ENCODE data around the gene CNTN4.
"Not testable (repeated sequence)": the region's sequence is repeated elsewhere in the genome, so short reads cannot be mapped to it uniquely, and the experiment has no call there.

Gene CNTN4

GRCh38 chr3:2931265-2931664 lies 832.6 kb downstream of the CNTN4 start:
- DNase-seq = no peak

DNA sequence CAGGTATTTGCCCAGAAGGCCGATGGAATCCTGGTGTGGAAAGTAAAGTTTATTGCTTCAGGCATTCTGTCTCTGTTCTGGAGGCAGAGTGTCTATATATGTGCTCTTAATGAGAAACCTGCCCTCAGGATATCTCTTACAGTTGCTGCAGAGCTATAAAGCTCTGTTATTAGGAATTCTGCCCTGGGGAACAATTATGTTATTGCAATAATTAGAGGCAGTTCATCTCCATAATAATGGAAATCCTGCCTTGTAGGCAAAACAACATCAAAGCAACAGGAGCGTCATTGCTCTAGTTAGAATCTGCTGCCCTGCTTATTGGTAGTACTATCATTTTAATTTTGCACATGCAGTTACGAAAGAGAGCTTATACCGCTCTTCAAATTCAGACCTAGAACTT lies 835.9 kb downstream of the CNTN4 start:
- no peak for DNase-seq

DNA sequence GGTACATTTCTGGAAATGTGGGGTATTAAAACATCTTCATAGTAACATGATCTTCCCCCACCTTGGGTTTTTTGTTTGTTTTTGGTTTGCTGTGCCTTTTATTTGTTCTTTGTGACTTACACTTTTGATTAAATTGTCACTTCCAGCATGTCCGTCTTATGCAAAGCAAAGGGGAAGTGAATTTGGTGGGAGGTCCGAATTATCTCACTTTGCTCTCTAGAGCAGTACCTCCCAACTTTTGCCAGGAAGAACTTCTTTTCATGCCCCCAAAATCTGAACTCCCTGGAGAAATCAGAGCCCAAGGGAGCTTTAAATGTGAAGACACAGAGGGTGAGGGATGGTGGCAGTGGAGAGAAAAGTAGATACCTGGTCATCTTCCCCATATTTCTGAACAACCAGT lies 838.4 kb downstream of the CNTN4 start:
- DNase-seq = no peak

DNA sequence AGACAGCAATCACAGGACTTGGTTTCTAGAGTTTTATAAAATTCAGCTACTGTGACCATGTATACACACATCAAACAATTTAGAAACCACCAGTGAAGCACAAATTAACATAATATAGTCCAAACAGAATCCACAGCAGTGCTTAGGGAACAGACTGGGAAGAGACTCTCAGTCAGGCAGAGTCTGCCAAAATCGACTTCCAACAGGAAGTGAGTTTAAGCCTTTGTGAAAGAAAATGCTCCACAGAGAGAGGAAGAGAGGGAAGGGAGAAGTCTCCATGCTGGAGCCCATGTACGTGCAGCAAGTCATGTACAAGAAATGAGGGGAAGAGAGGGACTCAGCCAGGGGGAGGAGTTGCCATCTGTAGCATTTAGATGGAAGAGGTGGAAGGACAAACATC lies 838.9 kb downstream of the CNTN4 start:
- DNase-seq = no peak

- no peak for DNase-seq
Observed at GRCh38 chr3:2938711-2939110, 840.0 kb downstream of the CNTN4 start.

- no peak for DNase-seq
Observed at GRCh38 chr3:2940062-2940461, 841.4 kb downstream of the CNTN4 start.

GRCh38 chr3:2944628-2945027 lies 846.0 kb downstream of the CNTN4 start:
- DNase-seq = no peak

DNA sequence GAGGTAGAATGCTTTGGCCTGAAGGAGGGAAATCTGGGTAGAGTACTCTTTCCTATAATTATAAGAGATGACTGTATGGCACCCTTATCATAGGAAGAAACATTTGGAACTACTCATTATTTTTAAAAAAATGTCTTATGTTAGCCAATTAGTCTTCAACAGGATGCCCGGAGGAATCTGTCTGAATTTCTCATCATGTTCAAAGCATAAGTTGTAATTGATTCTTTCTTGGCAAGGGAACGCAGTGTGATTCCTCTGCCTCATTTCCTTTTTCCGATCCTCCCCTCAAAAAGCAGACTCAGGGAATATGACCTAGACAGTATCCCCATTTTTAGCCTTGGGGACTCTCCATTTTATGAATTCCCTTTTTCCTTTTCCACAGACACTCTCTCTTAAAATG lies 846.5 kb downstream of the CNTN4 start:
- no peak for DNase-seq

- no peak for DNase-seq
Observed at GRCh38 chr3:2947536-2947935, 848.9 kb downstream of the CNTN4 start.

DNA sequence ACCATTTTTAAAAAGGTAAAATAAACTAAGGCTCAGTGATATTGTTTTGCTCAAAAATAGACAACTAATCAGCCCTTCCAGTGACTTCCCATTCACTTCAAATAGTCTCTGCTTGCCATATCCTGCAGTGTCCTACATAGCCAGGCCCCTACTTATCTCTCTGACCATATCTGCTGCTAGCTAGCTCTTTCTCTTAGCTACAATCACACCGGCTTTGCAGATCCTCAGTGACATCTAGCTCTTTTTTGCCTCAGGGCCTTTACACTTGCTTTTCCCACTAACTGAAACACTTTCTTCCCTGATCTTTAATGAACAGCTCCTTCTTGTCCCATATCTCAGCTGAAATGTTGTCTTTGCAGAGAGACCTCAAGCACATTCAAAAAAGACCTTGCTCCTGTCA lies 850.2 kb downstream of the CNTN4 start:
- no peak for DNase-seq

- DNase-seq = no peak
Observed at GRCh38 chr3:2950159-2950558, 851.5 kb downstream of the CNTN4 start.

GRCh38 chr3:2957115-2957514 lies 858.4 kb downstream of the CNTN4 start:
- DNase-seq = no peak

GRCh38 chr3:2958551-2958950 lies 859.9 kb downstream of the CNTN4 start:
- DNase-seq = no peak

DNA sequence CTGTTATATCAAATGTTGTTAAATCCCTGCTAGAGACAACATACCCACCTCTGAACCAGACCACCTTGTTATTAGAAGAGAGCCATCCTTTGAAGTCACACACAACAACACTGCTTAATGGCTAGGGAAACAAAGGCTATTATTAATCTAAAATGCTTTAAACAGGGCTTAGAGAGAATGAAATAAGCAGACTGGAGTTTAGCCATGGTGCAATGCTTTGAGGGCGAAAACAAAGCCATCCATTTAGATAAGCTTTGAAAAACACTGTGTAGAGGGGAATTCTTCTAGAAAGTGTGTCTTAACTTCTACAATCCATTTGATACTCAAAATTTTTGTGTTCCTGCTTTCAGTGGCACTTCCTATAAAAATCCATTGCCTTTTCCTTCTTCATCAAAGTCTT lies 862.9 kb downstream of the CNTN4 start:
- DNase-seq = no peak

GRCh38 chr3:2967871-2968270 lies 869.2 kb downstream of the CNTN4 start:
- no peak for DNase-seq

- DNase-seq = no peak
Observed at GRCh38 chr3:2968475-2968874, 869.8 kb downstream of the CNTN4 start.

- DNase-seq = no peak
Observed at GRCh38 chr3:2976212-2976611, 877.5 kb downstream of the CNTN4 start.

DNA sequence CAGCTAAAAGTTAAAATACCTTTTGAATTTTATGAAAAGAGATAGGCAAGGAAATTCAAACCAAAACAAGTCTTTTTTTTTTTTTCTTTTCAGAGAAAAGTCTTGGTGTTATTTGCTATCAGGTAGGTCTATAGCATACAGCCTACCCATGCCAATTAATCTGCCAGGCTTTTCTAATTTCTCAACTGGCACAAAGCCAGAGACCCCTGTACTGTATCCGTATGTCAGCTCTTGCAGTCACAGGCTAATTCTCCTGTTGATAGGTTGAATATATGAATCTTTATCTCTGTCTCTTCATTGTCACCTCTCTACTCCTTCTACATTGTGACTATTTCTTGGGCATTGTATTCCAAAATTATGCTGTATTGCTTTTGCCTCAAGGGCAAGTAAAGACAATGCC lies 878.1 kb downstream of the CNTN4 start:
- no peak for DNase-seq

DNA sequence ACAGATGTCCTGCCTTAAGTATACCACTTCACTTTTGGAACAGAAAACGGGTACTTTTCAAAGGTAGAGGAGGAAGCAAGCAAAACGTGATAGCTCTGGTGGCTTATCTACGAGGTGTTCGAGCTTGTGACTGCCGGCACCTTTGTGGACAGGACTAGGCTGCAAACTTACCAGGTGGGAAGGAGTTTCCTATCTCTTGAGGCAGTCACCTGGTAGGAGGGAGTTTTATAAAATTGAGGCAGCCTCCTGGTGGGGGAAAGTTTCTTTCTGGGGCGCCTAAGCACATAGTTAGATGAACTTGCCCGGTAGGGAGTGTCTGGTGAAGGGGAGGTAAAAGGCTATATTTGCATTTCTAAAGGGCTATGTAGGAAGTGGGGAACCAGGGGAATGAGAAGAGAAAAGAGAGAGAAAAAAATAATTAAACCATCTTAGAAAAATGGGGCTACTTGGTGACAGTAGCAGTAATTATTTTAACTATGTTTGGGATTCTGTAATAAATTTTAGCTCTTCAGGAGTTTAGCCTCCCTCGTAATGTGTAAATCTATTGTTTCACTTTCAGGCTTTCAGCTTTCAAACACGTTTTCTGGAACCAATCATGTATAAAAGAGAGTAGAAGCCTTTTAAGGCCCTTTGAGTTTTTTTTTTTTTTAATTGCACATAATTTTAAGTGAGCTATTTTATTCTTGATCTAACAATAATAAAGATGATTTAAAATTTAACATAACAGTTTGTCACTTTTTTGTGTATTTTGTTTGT lies 880.5 kb downstream of the CNTN4 start:
- DNase-seq = no peak

- DNase-seq = no peak
Observed at GRCh38 chr3:2984005-2984830, 885.6 kb downstream of the CNTN4 start.

- no peak for DNase-seq
Observed at GRCh38 chr3:2984831-2985220, 886.2 kb downstream of the CNTN4 start.

DNA sequence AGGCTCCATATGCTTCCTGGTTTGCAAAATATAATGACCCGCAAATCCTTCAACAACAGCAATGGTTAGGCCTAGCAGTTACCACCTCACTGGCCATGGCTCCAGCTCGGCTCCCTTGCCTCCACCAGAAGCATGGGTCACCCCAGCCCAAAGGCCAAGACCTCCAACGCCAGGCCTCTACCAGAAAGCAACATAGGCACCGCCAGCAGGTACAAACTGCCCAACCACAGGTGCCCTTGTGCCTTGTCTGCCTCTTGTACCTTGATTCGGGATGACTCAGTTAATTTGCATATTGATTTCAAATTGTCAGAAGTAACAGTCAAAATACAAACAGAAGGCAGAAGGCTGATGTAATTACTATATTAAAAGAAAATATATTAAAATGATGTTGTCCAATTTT lies 886.8 kb downstream of the CNTN4 start:
- DNase-seq = no peak

GRCh38 chr3:2992534-2992933 lies 893.9 kb downstream of the CNTN4 start:
- no peak for DNase-seq

- not testable (repeated sequence) for DNase-seq
Observed at GRCh38 chr3:2993130-2993529, 894.5 kb downstream of the CNTN4 start.

DNA sequence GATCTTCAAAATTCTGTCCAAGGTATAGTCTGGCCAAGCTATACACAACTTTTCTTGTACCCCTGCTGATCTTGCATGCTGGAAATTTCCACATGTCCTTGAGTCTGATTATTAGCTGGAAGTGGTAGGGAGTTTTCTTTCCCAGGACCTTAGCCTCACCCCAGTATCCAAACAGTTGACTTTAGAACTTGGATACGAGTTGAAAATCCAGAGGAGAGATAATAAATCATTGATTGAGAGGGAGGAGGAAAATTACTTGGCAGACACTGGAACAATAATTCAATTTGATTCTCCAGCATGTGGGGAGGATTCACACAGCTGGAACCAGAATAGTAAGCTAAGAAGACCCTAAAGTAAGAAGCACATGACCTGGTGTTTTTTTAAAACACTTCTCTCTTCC lies 895.1 kb downstream of the CNTN4 start:
- DNase-seq = no peak

All from inflammatory macrophage treated with lipopolysaccharide for 4 hours (primary cell).